ENCODE data around the gene PGAM2. TPM values are rescaled to one million over a fixed set of nuclear protein-coding genes. Genes with fewer than 3 reads are reported as not detected.

The PGAM2 gene
- 0.73 TPM in 1 of 2 replicates, not detected in the other for total RNA-seq
- 0.66 TPM in 1 of 2 replicates, not detected in the other for polyA plus RNA-seq

DNA sequence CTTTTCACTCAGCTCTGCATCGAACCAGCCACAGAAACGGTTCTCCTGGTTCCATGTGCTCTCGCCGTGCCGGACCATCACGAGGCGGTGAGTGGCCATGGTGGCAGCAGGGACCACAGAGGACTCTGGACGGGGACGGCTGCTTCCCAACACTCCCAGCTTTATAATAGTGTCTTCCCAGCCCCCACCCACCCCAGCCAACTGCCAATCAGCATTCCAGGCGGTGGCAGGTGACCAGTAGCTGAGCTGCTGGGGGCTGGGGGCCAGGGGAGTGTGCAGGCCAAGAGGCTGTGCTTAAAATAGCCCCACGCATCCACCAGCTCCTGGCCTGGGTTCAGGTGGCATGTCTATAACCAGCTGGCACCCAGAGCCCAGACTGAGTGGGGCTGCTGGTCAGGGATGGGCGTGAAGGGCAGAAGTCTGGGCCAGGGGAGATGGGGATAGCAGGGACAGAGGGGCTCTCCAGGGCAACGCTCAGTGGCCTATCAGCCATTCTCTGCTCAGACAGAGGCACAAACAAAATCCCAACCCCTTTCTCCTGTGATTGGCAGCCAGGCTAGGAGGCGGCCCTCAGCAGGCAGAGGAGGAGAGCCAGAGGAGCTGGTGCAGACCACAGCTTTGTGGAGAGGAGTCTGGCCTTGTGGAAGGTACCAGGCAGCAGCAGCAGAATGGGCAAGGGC lies at the start of gene PGAM2:
PGAM2 (minus strand) TSS at position 137 of the 680 bp plus-strand sequence; CDS start at position 99, 38 bp downstream.
- H3K27ac ChIP-seq: no peak within 1 kb of the TSS
- no peaks in the 10 kb centered on the region for H3K9me2 ChIP-seq (replicated peaks; ENCODE audit: insufficient read depth)
- no peak for TF ChIP-seq EZH2 (IDR thresholded peaks at IDR 0.05; ENCODE audit: borderline replicate concordance)
- no peak for TF ChIP-seq CTCF (IDR thresholded peaks at IDR 0.05; ENCODE audit: poor library complexity)
- TF ChIP-seq EZH2phosphoT487 (IDR thresholded peaks at IDR 0.05; ENCODE audit: low read depth, severe bottlenecking, unreplicated experiment): no peak
- H2AFZ ChIP-seq: no peak within 1 kb of the TSS
- H3K9me3 ChIP-seq (ENCODE audit: low read depth): no peaks in the 10 kb centered on the region
- no peak within 1 kb of the TSS for H3K4me3 ChIP-seq
- H3K4me1 ChIP-seq (ENCODE audit: insufficient read depth): no peaks in the 10 kb centered on the region
- H3K27me3 ChIP-seq: no peaks in the 10 kb centered on the region
- H4K20me1 ChIP-seq (ENCODE audit: insufficient read depth, poor library complexity, severe bottlenecking): no peaks in the 10 kb centered on the region
- no peak for DNase-seq (ENCODE audit: low spot score)
- H3K36me3 ChIP-seq (replicated peaks; ENCODE audit: insufficient read depth, low read depth): no peaks in the 10 kb centered on the region
- H3K79me2 ChIP-seq: no peaks in the 10 kb centered on the region
- no peak within 1 kb of the TSS for H3K4me2 ChIP-seq
- 32% methylated on average over 9 of the region's 14 CpGs for WGBS (ENCODE audit: low lambda C conversion rate, missing lambda C conversion rate)

- 96% methylated on average over 12 of the region's 12 CpGs for WGBS (ENCODE audit: low lambda C conversion rate, missing lambda C conversion rate)
- Histone ChIP-seq H3K36me3 (replicated peaks; ENCODE audit: insufficient read depth, low read depth) (no peaks in the 10 kb centered on the region), H2AFZ (no peak overlapping the region), H3K9me3 (ENCODE audit: low read depth) (no peaks in the 10 kb centered on the region), H3K9me2 (replicated peaks; ENCODE audit: insufficient read depth) (no peaks in the 10 kb centered on the region), H3K27ac (no peak overlapping the region), H4K20me1 (ENCODE audit: insufficient read depth, poor library complexity, severe bottlenecking) (no peaks in the 10 kb centered on the region), H3K4me1 (ENCODE audit: insufficient read depth) (no peaks in the 10 kb centered on the region), H3K4me3 (no peak overlapping the region), H3K79me2 (peaks cover 5% of the 10 kb centered on the region), H3K27me3 (no peaks in the 10 kb centered on the region), H3K4me2 (no peak overlapping the region)
- TF ChIP-seq EZH2 (IDR thresholded peaks at IDR 0.05; ENCODE audit: borderline replicate concordance) (no peak), EZH2phosphoT487 (IDR thresholded peaks at IDR 0.05; ENCODE audit: low read depth, severe bottlenecking, unreplicated experiment) (no peak), CTCF (IDR thresholded peaks at IDR 0.05; ENCODE audit: poor library complexity) (no peak)
- no peak for DNase-seq (ENCODE audit: low spot score)
These were observed 49.4 kb upstream of the PGAM2 start for GRCh38 chr7:44114586-44115310.

DNA sequence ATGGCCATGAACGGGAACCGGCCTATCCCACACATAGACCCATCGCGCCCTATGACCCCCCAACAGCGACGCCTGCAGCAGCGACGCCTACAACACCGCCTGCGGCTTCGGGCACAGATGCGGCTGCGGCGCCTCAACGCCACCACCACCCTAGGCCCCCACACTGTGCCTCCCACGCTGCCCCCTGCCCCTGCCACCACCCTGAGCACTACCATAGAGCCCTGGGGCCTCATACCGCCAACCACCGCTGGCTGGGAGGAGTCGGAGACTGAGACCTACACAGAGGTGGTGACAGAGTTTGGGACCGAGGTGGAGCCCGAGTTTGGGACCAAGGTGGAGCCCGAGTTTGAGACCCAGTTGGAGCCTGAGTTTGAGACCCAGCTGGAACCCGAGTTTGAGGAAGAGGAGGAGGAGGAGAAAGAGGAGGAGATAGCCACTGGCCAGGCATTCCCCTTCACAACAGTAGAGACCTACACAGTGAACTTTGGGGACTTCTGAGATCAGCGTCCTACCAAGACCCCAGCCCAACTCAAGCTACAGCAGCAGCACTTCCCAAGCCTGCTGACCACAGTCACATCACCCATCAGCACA lies 48.5 kb upstream of the PGAM2 start:
- 97% methylated on average over 9 of the region's 24 CpGs for WGBS (ENCODE audit: low lambda C conversion rate, missing lambda C conversion rate)

More for the DNA sequence above, 48.5 kb upstream of the PGAM2 start:
- H4K20me1 ChIP-seq (ENCODE audit: insufficient read depth, poor library complexity, severe bottlenecking): no peaks in the 10 kb centered on the region
- H3K4me1 ChIP-seq (ENCODE audit: insufficient read depth): no peaks in the 10 kb centered on the region
- H3K79me2 ChIP-seq: no peaks in the 10 kb centered on the region
- H3K4me2 ChIP-seq: no peak overlapping the region
- TF ChIP-seq EZH2phosphoT487 (IDR thresholded peaks at IDR 0.05; ENCODE audit: low read depth, severe bottlenecking, unreplicated experiment) (no peak), EZH2 (IDR thresholded peaks at IDR 0.05; ENCODE audit: borderline replicate concordance) (no peak), CTCF (IDR thresholded peaks at IDR 0.05; ENCODE audit: poor library complexity) (no peak)
- H2AFZ ChIP-seq: no peak overlapping the region
- no peaks in the 10 kb centered on the region for H3K9me2 ChIP-seq (replicated peaks; ENCODE audit: insufficient read depth)
- no peaks in the 10 kb centered on the region for H3K27me3 ChIP-seq
- DNase-seq (ENCODE audit: low spot score): no peak
- no peaks in the 10 kb centered on the region for H3K36me3 ChIP-seq (replicated peaks; ENCODE audit: insufficient read depth, low read depth)
- H3K4me3 ChIP-seq: no peak overlapping the region
- H3K9me3 ChIP-seq (ENCODE audit: low read depth): no peaks in the 10 kb centered on the region
- H3K27ac ChIP-seq: no peak overlapping the region

Data from hepatocyte (in vitro differentiated cells).